Stimulated activated memory B cell treated with anti-CD40 and anti-IgM and Interleukin-4, amounts not matched to agents 10 μg/mL and 1 μg/mL and 100 μg/mL, for 72 hours (primary cell): ENCODE measurements around the gene EVL.

Experiments
- ATAC-seq: fragments of 150-1000 bp; cut with Tn5 transposase; 2 replicates; pipeline ENCODE4 v1.10.0; 2021
- H3K27ac Mint-ChIP-seq: one replicate; pipeline ENCODE4 v1.8.0; 2022; ENCODE audit warnings: mild to moderate bottlenecking, mixed read lengths
- H3K27me3 Mint-ChIP-seq: one replicate; pipeline ENCODE4 v1.8.0; 2022; ENCODE audit warnings: mixed read lengths
- H3K36me3 Mint-ChIP-seq: one replicate; pipeline ENCODE4 v1.8.0; 2022; ENCODE audit warnings: mixed read lengths
- H3K4me1 Mint-ChIP-seq: one replicate; pipeline ENCODE4 v1.8.0; 2022; ENCODE audit warnings: mixed read lengths
- H3K4me3 Mint-ChIP-seq: one replicate; pipeline ENCODE4 v1.8.0; 2022; ENCODE audit warnings: mild to moderate bottlenecking, moderate library complexity, mixed read lengths
- H3K9me3 Mint-ChIP-seq: one replicate; pipeline ENCODE4 v1.8.0; 2022; ENCODE audit warnings: mixed read lengths

Gene EVL

DNA sequence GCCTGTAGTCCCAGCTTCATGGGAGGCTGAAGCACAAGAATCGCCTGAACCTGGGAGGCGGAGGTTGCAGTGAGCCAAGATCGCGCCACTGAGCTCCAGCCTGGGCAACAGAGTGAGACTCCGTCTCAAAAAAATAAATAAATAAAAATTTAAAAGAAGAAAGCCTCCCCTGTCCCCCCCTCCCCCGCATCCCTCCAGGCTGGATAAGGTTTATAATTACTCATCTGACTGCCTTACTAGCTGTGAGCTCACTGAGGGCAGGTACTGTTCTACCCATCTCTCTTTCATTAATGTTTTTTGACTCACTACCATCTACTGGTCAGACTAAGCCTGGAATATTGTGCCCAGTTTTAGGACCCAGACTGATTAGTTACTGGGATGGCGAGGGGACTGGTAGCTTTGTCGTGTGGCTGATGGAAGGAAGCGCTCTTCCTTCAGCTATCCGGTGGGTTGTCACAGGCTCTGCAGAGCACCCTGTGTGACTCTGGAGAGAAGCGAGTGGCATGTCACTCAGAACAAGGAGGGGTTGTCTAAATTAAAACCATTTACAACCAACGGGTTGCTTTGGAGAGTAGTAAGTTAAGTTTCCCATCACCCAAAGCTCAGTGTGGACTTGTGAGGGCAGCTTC lies 16.9 kb downstream of the EVL start:
- Mint-ChIP-seq H3K4me1 (peaks cover 58% of the 10 kb centered on the region), H3K36me3 (peaks cover 30% of the 10 kb centered on the region), H3K4me3 (no peak overlapping the region), H3K9me3 (no peaks in the 10 kb centered on the region), H3K27ac (peak overlapping the region; percentile 88), H3K27me3 (no peaks in the 10 kb centered on the region)
- ATAC-seq = no peak

DNA sequence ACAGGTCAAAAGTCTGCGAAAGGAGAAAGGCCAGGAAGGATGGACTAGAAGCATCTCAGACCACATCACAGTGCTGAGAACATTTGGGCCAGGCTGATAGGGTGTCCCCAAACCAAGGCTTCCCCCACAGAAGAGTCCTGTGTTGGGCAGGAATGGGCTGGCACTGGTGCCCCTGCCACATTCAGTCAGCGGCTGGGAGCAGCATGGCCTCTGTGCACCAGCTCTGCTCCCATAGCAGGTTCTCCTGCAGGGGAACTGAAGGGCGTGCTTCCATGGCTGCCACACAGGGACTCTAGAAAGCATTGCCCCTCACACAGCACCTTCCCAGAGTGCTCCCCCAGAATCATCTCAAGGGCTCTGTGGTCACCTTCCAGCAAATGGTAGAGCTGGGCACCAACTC lies 17.5 kb downstream of the EVL start:
- Mint-ChIP-seq H3K36me3 (peaks cover 33% of the 10 kb centered on the region), H3K4me1 (peaks cover 58% of the 10 kb centered on the region), H3K27ac (peak overlapping the region; percentile 88), H3K27me3 (no peaks in the 10 kb centered on the region), H3K9me3 (no peaks in the 10 kb centered on the region), H3K4me3 (no peak overlapping the region)
- ATAC-seq = no peak

DNA sequence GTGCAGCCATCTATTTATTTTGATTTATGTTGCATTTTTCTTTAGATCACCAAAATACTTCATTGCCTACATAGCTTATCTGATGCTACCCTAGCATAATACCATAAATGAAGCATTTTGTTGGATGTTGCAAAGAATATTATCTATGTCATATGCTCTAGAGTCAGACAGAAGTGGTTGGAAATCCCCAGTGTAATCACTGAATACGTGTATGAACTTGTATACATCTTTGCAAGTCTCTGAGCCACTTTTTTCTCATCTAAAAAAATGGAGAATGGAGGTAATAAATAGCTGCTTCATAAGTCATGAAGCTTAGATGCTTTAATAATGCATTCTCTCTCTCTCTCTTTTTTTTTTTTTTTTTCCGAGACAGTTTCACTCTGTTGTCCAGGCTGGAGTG lies 18.5 kb downstream of the EVL start:
- no peak for ATAC-seq
- H3K9me3 Mint-ChIP-seq = no peaks in the 10 kb centered on the region
- H3K36me3 Mint-ChIP-seq = peaks cover 32% of the 10 kb centered on the region

DNA sequence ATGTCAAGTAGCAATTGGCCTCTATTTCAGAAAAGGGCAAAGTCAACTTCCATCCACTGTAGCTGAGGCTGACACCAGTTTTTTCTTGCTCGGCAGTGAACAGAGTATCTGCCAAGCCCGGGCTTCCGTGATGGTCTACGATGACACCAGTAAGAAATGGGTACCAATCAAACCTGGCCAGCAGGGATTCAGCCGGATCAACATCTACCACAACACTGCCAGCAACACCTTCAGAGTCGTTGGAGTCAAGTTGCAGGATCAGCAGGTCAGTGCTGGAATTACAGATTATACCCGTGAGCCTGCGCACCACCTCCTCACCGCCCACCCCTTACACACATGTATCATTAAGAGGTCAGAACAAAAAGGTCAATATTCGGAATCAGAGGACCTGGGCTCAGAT lies 19.4 kb downstream of the EVL start:
- Mint-ChIP-seq H3K9me3 (no peaks in the 10 kb centered on the region), H3K4me3 (no peak overlapping the region), H3K4me1 (peaks cover 51% of the 10 kb centered on the region), H3K27me3 (no peaks in the 10 kb centered on the region), H3K36me3 (peaks cover 37% of the 10 kb centered on the region), H3K27ac (peak overlapping the region; percentile 17)
- no peak for ATAC-seq

More for the DNA sequence above, 18.5 kb downstream of the EVL start:
- peaks cover 52% of the 10 kb centered on the region for H3K4me1 Mint-ChIP-seq
- peak overlapping the region; percentile 17 for H3K27ac Mint-ChIP-seq
- no peak overlapping the region for H3K4me3 Mint-ChIP-seq
- no peaks in the 10 kb centered on the region for H3K27me3 Mint-ChIP-seq

DNA sequence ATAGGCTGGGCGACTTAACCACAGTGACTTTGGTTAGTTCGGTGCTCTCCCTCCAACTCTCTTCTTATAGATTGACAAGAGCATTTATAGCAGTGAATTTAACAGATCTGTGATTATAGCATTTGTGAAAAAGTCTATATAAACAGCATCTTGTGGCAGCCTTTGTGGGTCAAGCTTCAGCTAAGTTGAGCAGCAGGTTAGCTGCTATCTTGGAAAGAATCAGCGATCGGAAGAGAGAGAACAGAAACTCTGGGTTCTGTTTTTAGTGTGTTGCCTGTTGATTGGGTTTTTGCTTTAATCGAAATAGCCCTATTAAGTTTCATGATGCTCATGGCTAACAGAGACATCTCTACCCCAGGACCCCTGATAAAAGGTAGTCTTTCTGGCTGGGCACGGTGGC lies 20.2 kb downstream of the EVL start:
- no peak for ATAC-seq
- Mint-ChIP-seq H3K27me3 (no peaks in the 10 kb centered on the region), H3K36me3 (peaks cover 41% of the 10 kb centered on the region), H3K27ac (peak overlapping the region; percentile 42), H3K4me3 (no peak overlapping the region), H3K4me1 (peaks cover 48% of the 10 kb centered on the region), H3K9me3 (no peaks in the 10 kb centered on the region)

DNA sequence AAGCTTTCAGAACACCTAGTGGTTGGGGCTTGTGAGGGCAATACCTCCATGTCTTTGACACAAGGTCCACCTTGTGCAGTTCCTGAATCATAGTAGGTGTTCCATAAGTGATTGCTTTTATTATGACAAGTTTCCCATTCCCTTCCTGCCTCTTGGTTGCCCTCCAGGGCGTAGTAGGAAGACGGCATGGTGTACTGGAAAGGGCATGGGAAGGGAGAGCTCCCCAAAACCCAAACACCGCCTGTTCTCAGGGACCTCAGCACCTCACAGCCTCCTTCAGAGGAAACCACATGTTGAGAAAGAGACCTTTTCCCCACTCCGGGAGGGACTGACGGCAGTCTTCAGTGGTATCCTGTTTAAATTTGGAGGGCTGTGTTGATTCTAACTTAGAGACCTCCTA lies 21.1 kb downstream of the EVL start:
- Mint-ChIP-seq H3K27ac (peak overlapping the region; percentile 54), H3K4me3 (no peak overlapping the region), H3K27me3 (no peaks in the 10 kb centered on the region), H3K36me3 (peaks cover 47% of the 10 kb centered on the region), H3K4me1 (peaks cover 45% of the 10 kb centered on the region), H3K9me3 (no peaks in the 10 kb centered on the region)
- no peak for ATAC-seq

DNA sequence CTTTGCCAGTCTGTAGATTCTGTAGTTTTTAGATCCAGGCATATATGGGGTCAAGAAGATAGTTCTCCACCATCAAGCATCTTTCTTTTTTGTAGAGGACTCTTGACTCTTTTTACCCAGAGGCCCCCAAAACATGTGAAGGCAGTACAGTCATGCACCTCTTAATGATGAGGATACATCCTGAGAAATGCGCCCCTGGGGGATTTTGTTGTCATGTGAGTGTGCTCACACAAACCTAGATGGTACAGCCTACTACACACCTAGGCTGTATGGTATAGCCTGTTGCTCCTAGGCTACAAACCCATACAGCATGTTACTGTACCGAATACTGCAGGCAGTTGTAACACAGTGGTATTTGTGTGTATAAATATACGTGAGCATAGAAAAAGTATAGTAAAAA lies 23.0 kb downstream of the EVL start:
- peak overlapping the region; percentile 4 for H3K27ac Mint-ChIP-seq
- no peak for ATAC-seq
- H3K9me3 Mint-ChIP-seq = no peaks in the 10 kb centered on the region
- peaks cover 33% of the 10 kb centered on the region for H3K4me1 Mint-ChIP-seq
- peaks cover 59% of the 10 kb centered on the region for H3K36me3 Mint-ChIP-seq
- no peaks in the 10 kb centered on the region for H3K27me3 Mint-ChIP-seq
- no peak overlapping the region for H3K4me3 Mint-ChIP-seq

DNA sequence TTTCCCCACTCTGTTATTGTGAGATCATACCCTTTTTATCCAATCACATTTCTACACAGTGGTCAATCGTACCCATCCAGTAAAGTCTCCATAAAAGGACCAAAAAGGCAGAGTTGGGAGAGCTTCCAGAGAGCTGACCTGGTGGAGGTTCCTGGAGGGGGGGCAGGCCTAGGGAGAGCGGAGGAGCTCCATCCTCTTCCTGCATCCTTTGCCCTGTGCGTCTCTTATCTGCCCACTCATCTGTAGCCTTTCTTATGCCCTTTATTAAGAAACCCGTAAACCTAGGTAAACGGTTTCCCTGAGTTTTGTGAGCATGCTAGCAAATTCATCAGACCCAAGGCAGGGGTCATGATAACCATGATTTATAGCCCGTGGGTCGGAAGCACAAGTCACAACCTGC lies 26.2 kb downstream of the EVL start:
- ATAC-seq = no peak
- Mint-ChIP-seq H3K27ac (peak overlapping the region; percentile 35), H3K4me1 (peaks cover 33% of the 10 kb centered on the region), H3K36me3 (peaks cover 54% of the 10 kb centered on the region), H3K9me3 (no peaks in the 10 kb centered on the region), H3K4me3 (no peak overlapping the region), H3K27me3 (no peaks in the 10 kb centered on the region)

DNA sequence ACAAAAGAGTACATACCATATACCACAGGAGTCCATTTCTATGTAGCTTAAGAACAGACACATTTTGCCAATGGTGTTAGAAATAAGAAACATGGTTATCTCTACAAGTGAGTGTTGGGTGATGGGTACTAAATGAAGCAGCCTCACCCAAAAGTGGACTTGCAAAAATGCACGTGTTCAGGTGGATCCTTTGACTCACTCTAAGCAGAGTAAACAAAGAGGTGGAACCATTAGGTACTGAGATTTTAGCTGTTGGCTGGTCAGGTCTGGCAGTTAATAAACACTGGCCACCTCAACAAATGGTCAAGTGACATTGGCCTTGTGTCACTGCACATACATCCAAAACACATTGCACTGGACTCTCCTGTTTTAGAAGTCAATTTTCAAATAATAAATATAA lies 27.6 kb downstream of the EVL start:
- Mint-ChIP-seq H3K9me3 (no peaks in the 10 kb centered on the region), H3K4me1 (peaks cover 33% of the 10 kb centered on the region), H3K36me3 (peaks cover 59% of the 10 kb centered on the region), H3K4me3 (no peak overlapping the region), H3K27ac (no peak overlapping the region), H3K27me3 (no peaks in the 10 kb centered on the region)
- ATAC-seq = no peak

DNA sequence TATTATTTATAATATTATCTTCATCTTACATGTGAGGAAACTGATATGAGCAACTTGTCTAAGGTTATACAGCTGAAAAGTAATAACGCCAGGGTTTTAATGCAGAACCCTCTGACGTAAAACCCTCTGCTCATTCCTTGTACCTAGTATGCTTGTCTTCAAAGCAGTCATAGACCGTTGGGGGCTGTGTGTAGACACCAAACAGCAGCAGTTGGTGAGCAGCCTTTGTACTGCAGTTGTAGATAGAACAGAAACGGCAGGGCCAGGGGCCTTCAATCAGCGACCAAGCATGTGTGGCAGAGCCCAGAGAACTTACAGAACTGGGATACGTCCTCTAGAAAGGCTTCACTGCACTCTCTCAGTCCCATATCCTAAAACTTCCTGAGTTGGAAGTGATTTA lies 28.1 kb downstream of the EVL start:
- Mint-ChIP-seq H3K4me1 (peaks cover 37% of the 10 kb centered on the region), H3K27ac (no peak overlapping the region), H3K4me3 (no peak overlapping the region), H3K27me3 (no peaks in the 10 kb centered on the region), H3K9me3 (no peaks in the 10 kb centered on the region), H3K36me3 (peaks cover 61% of the 10 kb centered on the region)
- ATAC-seq = no peak

DNA sequence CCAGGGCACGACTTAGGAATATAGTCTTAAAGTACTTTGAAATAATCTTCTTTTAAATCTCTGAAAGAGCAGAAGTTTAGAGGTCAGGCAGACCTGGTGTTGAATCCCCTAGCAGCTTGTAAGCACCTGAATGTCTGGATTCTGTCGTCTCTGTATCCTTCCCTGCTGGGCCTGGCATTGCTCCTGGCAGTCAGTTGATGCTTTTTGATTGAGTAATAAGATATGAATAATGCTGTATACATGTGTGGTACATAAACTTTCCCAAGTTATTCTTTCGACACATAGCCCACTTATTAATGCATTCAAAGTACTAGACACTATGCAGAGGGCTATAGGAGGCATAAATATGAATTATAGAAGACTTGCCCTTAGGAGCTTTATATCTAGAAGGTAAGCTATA lies 31.4 kb downstream of the EVL start:
- Mint-ChIP-seq H3K9me3 (no peaks in the 10 kb centered on the region), H3K27ac (peak overlapping the region; percentile 44), H3K4me3 (no peak overlapping the region), H3K4me1 (peaks cover 15% of the 10 kb centered on the region), H3K27me3 (no peaks in the 10 kb centered on the region), H3K36me3 (peaks cover 39% of the 10 kb centered on the region)
- no peak for ATAC-seq

DNA sequence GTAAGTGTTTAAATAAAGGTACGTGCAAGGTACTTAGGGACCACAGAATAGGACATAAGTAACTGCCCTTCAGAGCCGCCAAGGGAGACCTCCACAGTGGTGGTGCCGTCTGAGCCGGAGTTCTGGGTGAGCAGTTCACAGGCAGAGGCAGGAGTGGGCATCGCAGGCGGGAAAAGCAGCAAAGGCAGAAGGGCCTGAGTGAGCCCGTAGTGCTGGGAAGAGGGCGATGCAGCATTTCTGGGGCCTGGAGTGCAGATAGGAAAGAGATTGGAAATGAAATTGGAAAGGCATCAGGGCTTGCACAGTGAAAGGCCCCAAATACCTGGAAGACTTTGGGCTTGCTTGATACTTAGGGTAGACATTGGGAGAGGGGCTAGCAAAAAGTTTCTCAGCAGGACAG lies 32.9 kb downstream of the EVL start:
- peaks cover 39% of the 10 kb centered on the region for H3K36me3 Mint-ChIP-seq
- ATAC-seq = no peak
- no peaks in the 10 kb centered on the region for H3K27me3 Mint-ChIP-seq
- peak overlapping the region; percentile 44 for H3K27ac Mint-ChIP-seq
- no peak overlapping the region for H3K4me3 Mint-ChIP-seq
- peaks cover 25% of the 10 kb centered on the region for H3K4me1 Mint-ChIP-seq
- no peaks in the 10 kb centered on the region for H3K9me3 Mint-ChIP-seq

DNA sequence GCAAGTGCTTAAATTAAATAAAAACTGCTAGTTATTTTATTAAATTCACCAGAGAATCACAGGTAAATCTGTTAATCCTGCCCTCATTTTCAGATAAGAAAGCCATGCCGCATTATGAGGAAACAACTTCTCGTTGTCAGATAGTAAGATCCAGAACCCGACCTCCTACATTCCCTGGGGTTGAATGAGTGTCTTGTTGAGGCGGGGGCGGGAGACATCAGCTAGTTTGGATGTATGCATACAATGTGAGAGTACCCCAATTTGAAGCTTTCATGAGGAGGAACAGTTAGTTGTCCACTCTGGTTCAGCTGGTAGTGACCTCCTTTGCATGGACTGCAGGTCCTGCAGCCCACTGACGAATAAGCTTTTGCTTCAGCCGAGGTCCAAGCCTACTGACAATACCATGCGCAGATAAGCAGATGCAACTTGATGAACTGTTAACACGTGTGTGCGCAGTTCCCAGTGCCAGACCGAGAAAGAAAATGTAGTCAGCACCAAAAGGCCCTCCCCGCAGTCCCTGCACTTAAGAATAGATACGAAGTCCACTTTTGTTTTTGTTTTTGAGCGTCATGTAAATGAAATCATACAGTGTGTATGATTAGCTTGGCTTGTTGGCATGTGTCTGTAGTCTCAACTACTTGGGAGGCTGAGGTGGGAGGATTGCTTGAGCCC lies 34.9 kb downstream of the EVL start:
- Mint-ChIP-seq H3K27me3 (no peaks in the 10 kb centered on the region), H3K36me3 (peaks cover 45% of the 10 kb centered on the region), H3K4me3 (no peak overlapping the region), H3K9me3 (no peaks in the 10 kb centered on the region), H3K4me1 (peaks cover 42% of the 10 kb centered on the region), H3K27ac (peak overlapping the region; percentile 50)
- ATAC-seq = no peak

DNA sequence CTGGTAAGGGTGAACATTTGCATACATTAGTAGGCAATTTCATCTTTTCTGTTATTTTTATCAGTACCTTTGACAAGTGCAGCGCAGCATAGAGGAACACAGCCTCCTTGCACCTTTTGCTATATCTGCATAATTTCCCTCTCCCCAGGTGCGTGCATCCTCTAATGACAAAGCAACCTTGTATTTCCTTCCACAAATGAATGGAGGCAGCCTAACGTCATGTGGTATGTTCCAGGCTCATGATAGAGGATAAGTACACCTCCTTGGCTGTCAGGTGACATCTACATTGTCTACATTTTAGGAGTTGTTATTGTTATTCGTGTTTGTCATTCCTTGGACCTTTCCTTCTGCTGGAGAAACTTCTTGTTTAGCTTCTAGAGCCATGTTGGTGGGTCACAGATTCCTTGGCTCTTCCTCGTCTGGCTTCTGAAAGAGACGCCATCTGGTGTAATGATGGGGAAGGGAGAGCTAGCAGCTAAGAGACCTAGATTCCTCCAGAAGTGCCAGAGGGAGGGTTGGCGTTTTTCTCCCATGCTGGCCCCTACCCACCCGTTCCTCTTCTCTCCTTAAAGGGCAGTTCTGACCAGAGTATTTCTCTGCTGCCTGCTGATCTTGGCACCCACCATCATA lies 37.0 kb downstream of the EVL start:
- H3K27ac Mint-ChIP-seq = peak overlapping the region; percentile 87
- peaks cover 40% of the 10 kb centered on the region for H3K36me3 Mint-ChIP-seq
- no peak for ATAC-seq
- H3K27me3 Mint-ChIP-seq = no peaks in the 10 kb centered on the region
- H3K9me3 Mint-ChIP-seq = no peaks in the 10 kb centered on the region
- peaks cover 59% of the 10 kb centered on the region for H3K4me1 Mint-ChIP-seq
- no peak overlapping the region for H3K4me3 Mint-ChIP-seq

DNA sequence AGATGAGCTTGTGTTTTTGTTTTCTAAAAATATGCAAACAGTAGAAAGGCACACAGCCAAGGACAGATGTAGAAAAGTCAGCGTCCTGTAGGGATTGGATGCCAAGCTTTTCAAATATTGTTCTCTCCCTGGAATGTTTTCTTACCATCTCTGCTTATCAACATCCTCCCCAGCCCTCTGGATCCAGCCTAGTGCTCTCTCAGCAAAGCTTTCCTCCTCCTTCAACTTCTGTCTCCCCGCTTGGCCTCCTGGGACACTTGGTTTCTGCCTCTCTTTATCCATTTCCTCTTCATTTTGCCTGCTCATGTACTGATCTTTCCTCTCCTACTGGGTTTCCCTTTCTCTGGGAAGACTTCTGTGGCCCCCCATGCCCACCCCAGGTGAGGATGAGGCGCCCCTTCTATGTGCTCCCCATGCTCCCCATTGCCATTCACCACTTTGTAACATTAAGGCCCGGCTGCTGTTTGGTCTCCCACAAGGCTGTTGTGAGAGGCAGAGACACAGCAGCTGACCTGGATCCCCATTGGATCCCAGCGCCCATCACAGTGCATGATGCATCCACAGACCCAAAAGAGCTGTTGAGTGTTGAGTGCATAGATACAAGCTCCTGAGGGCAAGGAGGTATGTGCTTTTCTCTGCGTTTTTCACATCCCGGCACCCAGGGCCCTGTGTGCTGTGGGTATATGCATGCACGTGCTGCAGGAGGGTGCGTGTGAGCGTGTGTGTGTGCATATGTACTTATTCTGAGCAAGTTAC lies 38.2 kb downstream of the EVL start:
- H3K27ac Mint-ChIP-seq = peak overlapping the region; percentile 87
- no peaks in the 10 kb centered on the region for H3K27me3 Mint-ChIP-seq
- H3K9me3 Mint-ChIP-seq = no peaks in the 10 kb centered on the region
- peak overlapping the region; percentile 55 for H3K4me3 Mint-ChIP-seq
- peak; percentile 61 for ATAC-seq
- H3K36me3 Mint-ChIP-seq = peaks cover 34% of the 10 kb centered on the region
- H3K4me1 Mint-ChIP-seq = peaks cover 61% of the 10 kb centered on the region
